ENCODE measurements around the gene PARD3B.
"Not testable (repeated sequence)": the region's sequence is repeated elsewhere in the genome, so short reads cannot be mapped to it uniquely, and the experiment has no call there.

PARD3B gene

GRCh38 chr2:205477016-205477705 lies 931.9 kb downstream of the PARD3B start:
- Histone ChIP-seq H3K9me3 (ENCODE audit: control extremely low read depth in 1 of 5, control insufficient read depth in 4 of 5, insufficient read depth in 2 of 5, low read depth in 1 of 5, low read length in 4 of 5) (no peaks in the 10 kb centered on the region), H3K36me3 (ENCODE audit: control insufficient read depth in 4 of 4, insufficient read depth in 4 of 4, low read length in 3 of 4) (no peaks in the 10 kb centered on the region), H3K4me1 (ENCODE audit: control extremely low read depth in 1 of 4, control insufficient read depth in 4 of 4, insufficient read depth in 4 of 4, low read length in 3 of 4) (no peaks in the 10 kb centered on the region), H3K27ac (ENCODE audit: insufficient read depth in 1 of 2, low read depth in 1 of 2, low read length in 2 of 2, poor library complexity in 1 of 2, severe bottlenecking in 2 of 2) (no peak overlapping the region), H3K4me3 (ENCODE audit: control insufficient read depth in 1 of 7, extremely low read depth in 1 of 7, insufficient read depth in 4 of 7, low read depth in 2 of 7, low read length in 6 of 7) (no peak overlapping the region), H3K27me3 (replicated peaks in 2 of 5; ENCODE audit: control insufficient read depth in 4 of 5, insufficient read depth in 5 of 5, low read length in 4 of 5) (peaks cover 0 to 1% (median 0%) of the 10 kb centered on the region in 5 experiments)
- no peak for DNase-seq
- ChIA-PET CTCF (no interaction called here), POLR2A (no interaction called here)
- WGBS (ENCODE audit: insufficient coverage): 85% methylated on average over 2 of the region's 3 CpGs

GRCh38 chr2:205481861-205482260 lies 936.6 kb downstream of the PARD3B start:
- POLR2A ChIA-PET: no interaction called here
- Histone ChIP-seq H3K27me3 (replicated peaks in 2 of 5; ENCODE audit: control insufficient read depth in 4 of 5, insufficient read depth in 5 of 5, low read length in 4 of 5) (no peaks in the 10 kb centered on the region), H3K36me3 (ENCODE audit: control insufficient read depth in 4 of 4, insufficient read depth in 4 of 4, low read length in 3 of 4) (no peaks in the 10 kb centered on the region), H3K4me3 (ENCODE audit: control insufficient read depth in 1 of 7, extremely low read depth in 1 of 7, insufficient read depth in 4 of 7, low read depth in 2 of 7, low read length in 6 of 7) (no peak overlapping the region), H3K4me1 (ENCODE audit: control extremely low read depth in 1 of 4, control insufficient read depth in 4 of 4, insufficient read depth in 4 of 4, low read length in 3 of 4) (no peaks in the 10 kb centered on the region), H3K9me3 (ENCODE audit: control extremely low read depth in 1 of 5, control insufficient read depth in 4 of 5, insufficient read depth in 2 of 5, low read depth in 1 of 5, low read length in 4 of 5) (no peaks in the 10 kb centered on the region), H3K27ac (ENCODE audit: insufficient read depth in 1 of 2, low read depth in 1 of 2, low read length in 2 of 2, poor library complexity in 1 of 2, severe bottlenecking in 2 of 2) (no peak overlapping the region)
- DNase-seq: no peak
- CTCF ChIA-PET: interaction anchor here (1.1 kb wide), 1 partner anchor 8 kb away, joined by 3 read pairs; no protein-coding TSS in a partner anchor
- 90% methylated on average over 5 of the region's 5 CpGs for WGBS (ENCODE audit: insufficient coverage)

- no peak overlapping the region for H3K27ac ChIP-seq (ENCODE audit: insufficient read depth in 1 of 2, low read depth in 1 of 2, low read length in 2 of 2, poor library complexity in 1 of 2, severe bottlenecking in 2 of 2)
- no peaks in the 10 kb centered on the region for H3K36me3 ChIP-seq (ENCODE audit: control insufficient read depth in 4 of 4, insufficient read depth in 4 of 4, low read length in 3 of 4)
- no peaks in the 10 kb centered on the region for H3K9me3 ChIP-seq (ENCODE audit: control extremely low read depth in 1 of 5, control insufficient read depth in 4 of 5, insufficient read depth in 2 of 5, low read depth in 1 of 5, low read length in 4 of 5)
- POLR2A ChIA-PET: no interaction called here
- H3K4me1 ChIP-seq (ENCODE audit: control extremely low read depth in 1 of 4, control insufficient read depth in 4 of 4, insufficient read depth in 4 of 4, low read length in 3 of 4): no peaks in the 10 kb centered on the region
- CTCF ChIA-PET: interaction anchor here (1.1 kb wide), 1 partner anchor 9 kb away, joined by 3 read pairs; no protein-coding TSS in a partner anchor
- no peaks in the 10 kb centered on the region for H3K27me3 ChIP-seq (replicated peaks in 2 of 5; ENCODE audit: control insufficient read depth in 4 of 5, insufficient read depth in 5 of 5, low read length in 4 of 5)
- H3K4me3 ChIP-seq (ENCODE audit: control insufficient read depth in 1 of 7, extremely low read depth in 1 of 7, insufficient read depth in 4 of 7, low read depth in 2 of 7, low read length in 6 of 7): no peak overlapping the region
- DNase-seq: no peak
- 98% methylated on average over 7 of the region's 8 CpGs for WGBS (ENCODE audit: insufficient coverage)
Observed at GRCh38 chr2:205482399-205483081, 937.3 kb downstream of the PARD3B start.

- ChIA-PET CTCF (interaction anchor here (1.1 kb wide), 1 partner anchor 9 kb away, joined by 3 read pairs; no protein-coding TSS in a partner anchor), POLR2A (no interaction called here)
- H3K4me3 ChIP-seq (ENCODE audit: control insufficient read depth in 1 of 7, extremely low read depth in 1 of 7, insufficient read depth in 4 of 7, low read depth in 2 of 7, low read length in 6 of 7): no peak overlapping the region
- no peak overlapping the region for H3K27ac ChIP-seq (ENCODE audit: insufficient read depth in 1 of 2, low read depth in 1 of 2, low read length in 2 of 2, poor library complexity in 1 of 2, severe bottlenecking in 2 of 2)
- DNase-seq: no peak
- H3K27me3 ChIP-seq (replicated peaks in 2 of 5; ENCODE audit: control insufficient read depth in 4 of 5, insufficient read depth in 5 of 5, low read length in 4 of 5): no peaks in the 10 kb centered on the region
- no peaks in the 10 kb centered on the region for H3K4me1 ChIP-seq (ENCODE audit: control extremely low read depth in 1 of 4, control insufficient read depth in 4 of 4, insufficient read depth in 4 of 4, low read length in 3 of 4)
- no peaks in the 10 kb centered on the region for H3K9me3 ChIP-seq (ENCODE audit: control extremely low read depth in 1 of 5, control insufficient read depth in 4 of 5, insufficient read depth in 2 of 5, low read depth in 1 of 5, low read length in 4 of 5)
- no peaks in the 10 kb centered on the region for H3K36me3 ChIP-seq (ENCODE audit: control insufficient read depth in 4 of 4, insufficient read depth in 4 of 4, low read length in 3 of 4)
Observed at GRCh38 chr2:205483095-205483494, 937.8 kb downstream of the PARD3B start.

GRCh38 chr2:205484215-205484614 lies 938.9 kb downstream of the PARD3B start:
- ChIA-PET CTCF (no interaction called here), POLR2A (no interaction called here)
- no peak overlapping the region for H3K27ac ChIP-seq (ENCODE audit: insufficient read depth in 1 of 2, low read depth in 1 of 2, low read length in 2 of 2, poor library complexity in 1 of 2, severe bottlenecking in 2 of 2)
- DNase-seq: no peak
- no peaks in the 10 kb centered on the region for H3K4me1 ChIP-seq (ENCODE audit: control extremely low read depth in 1 of 4, control insufficient read depth in 4 of 4, insufficient read depth in 4 of 4, low read length in 3 of 4)
- WGBS (ENCODE audit: insufficient coverage): 100% methylated on average over 1 of the region's 2 CpGs
- no peaks in the 10 kb centered on the region for H3K36me3 ChIP-seq (ENCODE audit: control insufficient read depth in 4 of 4, insufficient read depth in 4 of 4, low read length in 3 of 4)
- no peak overlapping the region for H3K4me3 ChIP-seq (ENCODE audit: control insufficient read depth in 1 of 7, extremely low read depth in 1 of 7, insufficient read depth in 4 of 7, low read depth in 2 of 7, low read length in 6 of 7)
- no peaks in the 10 kb centered on the region for H3K27me3 ChIP-seq (replicated peaks in 2 of 5; ENCODE audit: control insufficient read depth in 4 of 5, insufficient read depth in 5 of 5, low read length in 4 of 5)
- no peaks in the 10 kb centered on the region for H3K9me3 ChIP-seq (ENCODE audit: control extremely low read depth in 1 of 5, control insufficient read depth in 4 of 5, insufficient read depth in 2 of 5, low read depth in 1 of 5, low read length in 4 of 5)

GRCh38 chr2:205484764-205485163 lies 939.5 kb downstream of the PARD3B start:
- no peak overlapping the region for H3K4me3 ChIP-seq (ENCODE audit: control insufficient read depth in 1 of 7, extremely low read depth in 1 of 7, insufficient read depth in 4 of 7, low read depth in 2 of 7, low read length in 6 of 7)
- no peaks in the 10 kb centered on the region for H3K27me3 ChIP-seq (replicated peaks in 2 of 5; ENCODE audit: control insufficient read depth in 4 of 5, insufficient read depth in 5 of 5, low read length in 4 of 5)
- H3K4me1 ChIP-seq (ENCODE audit: control extremely low read depth in 1 of 4, control insufficient read depth in 4 of 4, insufficient read depth in 4 of 4, low read length in 3 of 4): no peaks in the 10 kb centered on the region
- CTCF ChIA-PET: no interaction called here
- no peaks in the 10 kb centered on the region for H3K36me3 ChIP-seq (ENCODE audit: control insufficient read depth in 4 of 4, insufficient read depth in 4 of 4, low read length in 3 of 4)
- H3K27ac ChIP-seq (ENCODE audit: insufficient read depth in 1 of 2, low read depth in 1 of 2, low read length in 2 of 2, poor library complexity in 1 of 2, severe bottlenecking in 2 of 2): no peak overlapping the region
- DNase-seq: no peak
- H3K9me3 ChIP-seq (ENCODE audit: control extremely low read depth in 1 of 5, control insufficient read depth in 4 of 5, insufficient read depth in 2 of 5, low read depth in 1 of 5, low read length in 4 of 5): no peaks in the 10 kb centered on the region
- WGBS (ENCODE audit: insufficient coverage): 97% methylated on average over 4 of the region's 4 CpGs
- POLR2A ChIA-PET: no interaction called here

GRCh38 chr2:205493528-205493927 lies 948.3 kb downstream of the PARD3B start:
- DNase-seq; H3K27me3 ChIP-seq (replicated peaks in 2 of 5; ENCODE audit: control insufficient read depth in 4 of 5, insufficient read depth in 5 of 5, low read length in 4 of 5); H3K4me3 ChIP-seq (ENCODE audit: control insufficient read depth in 1 of 7, extremely low read depth in 1 of 7, insufficient read depth in 4 of 7, low read depth in 2 of 7, low read length in 6 of 7); H3K9me3 ChIP-seq (ENCODE audit: control extremely low read depth in 1 of 5, control insufficient read depth in 4 of 5, insufficient read depth in 2 of 5, low read depth in 1 of 5, low read length in 4 of 5); H3K4me1 ChIP-seq (ENCODE audit: control extremely low read depth in 1 of 4, control insufficient read depth in 4 of 4, insufficient read depth in 4 of 4, low read length in 3 of 4); CTCF ChIA-PET; H3K36me3 ChIP-seq (ENCODE audit: control insufficient read depth in 4 of 4, insufficient read depth in 4 of 4, low read length in 3 of 4); POLR2A ChIA-PET; H3K27ac ChIP-seq (ENCODE audit: insufficient read depth in 1 of 2, low read depth in 1 of 2, low read length in 2 of 2, poor library complexity in 1 of 2, severe bottlenecking in 2 of 2): not testable (repeated sequence)
- WGBS (ENCODE audit: insufficient coverage): no CpG with 5 or more reads among the region's 2 CpGs
